PC-3 (cell line): ENCODE measurements around the gene TCTN2. TPM values are rescaled to one million over a fixed set of nuclear protein-coding genes. Genes with fewer than 3 reads are reported as not detected.

Experiments
- ATAC-seq: fragments of 200-7000 bp; cut with Tn5 transposase; 2 replicates; pipeline ENCODE4 v1.9.1; 2020; ENCODE audit warnings: mild to moderate bottlenecking, moderate library complexity
- BruUV-seq: library from RNA; stranded (reverse); fragments of 400-500 nt; replicated peaks from 2 replicates; lab custom pipeline; 2021; lab: Mats Ljungman, UMichigan
- CTCF ChIA-PET: fragments of 300-600 bp; sonication (Branson Sonifier 250); formaldehyde crosslinking; loops from one replicate; lab custom pipeline; 2022; ENCODE audit warnings: antibody characterized with exemption; lab: Charles Lee
- POLR2A ChIA-PET: fragments of 300-600 bp; sonication (Branson Sonifier 250); formaldehyde crosslinking; loops from one replicate; lab custom pipeline; 2022; ENCODE audit warnings: antibody characterized with exemption; ENCODE audit not compliant: unreplicated experiment; lab: Charles Lee
- DNase-seq: peaks from one replicate; pipeline ENCODE4 v3.0.0-alpha.2; 2015
- H2AFZ ChIP-seq: fragments of 300-600 bp; sonication (generic); 2 replicates; pipeline ENCODE4 v1.6.0; 2016; ENCODE audit warnings: antibody characterized with exemption, low read length
- H3F3A ChIP-seq: fragments of 300-600 bp; sonication (generic); one replicate; pipeline ENCODE4 v1.6.0; 2017; ENCODE audit warnings: antibody characterized with exemption, low read length, control low read depth, mild to moderate bottlenecking; ENCODE audit not compliant: unreplicated experiment
- H3K27ac ChIP-seq: fragments of 300-600 bp; sonication (generic); 2 replicates; pipeline ENCODE4 v1.5.1; 2016; ENCODE audit warnings: mild to moderate bottlenecking, low read length
- H3K27me3 ChIP-seq: fragments of 300-600 bp; sonication (generic); 2 replicates; pipeline ENCODE4 v1.6.1; 2016; ENCODE audit warnings: low read length, mixed read lengths
- H3K36me3 ChIP-seq: fragments of 300-600 bp; sonication (generic); 2 replicates; pipeline ENCODE4 v1.6.1; 2016; ENCODE audit warnings: low read depth, mixed run types, low read length, mixed read lengths
- H3K4me1 ChIP-seq: fragments of 300-600 bp; sonication (generic); 2 replicates; pipeline ENCODE4 v1.5.1; 2016; ENCODE audit warnings: low read length; ENCODE audit not compliant: insufficient read depth
- H3K4me2 ChIP-seq: fragments of 300-600 bp; sonication (generic); 2 replicates; pipeline ENCODE4 v1.6.0; 2016; ENCODE audit warnings: low read length
- H3K4me3 ChIP-seq: fragments of 300-600 bp; sonication (generic); 2 replicates; pipeline ENCODE4 v1.5.1; 2016; ENCODE audit warnings: mild to moderate bottlenecking, low read length, mixed read lengths
- H3K79me2 ChIP-seq: fragments of 300-600 bp; sonication (generic); 2 replicates; pipeline ENCODE4 v1.6.1; 2017; ENCODE audit warnings: low read length, mixed read lengths
- H3K9ac ChIP-seq: fragments of 300-600 bp; sonication (generic); 2 replicates; pipeline ENCODE4 v1.6.0; 2016; ENCODE audit warnings: mild to moderate bottlenecking, low read length
- H3K9me2 ChIP-seq: fragments of 300-600 bp; sonication (generic); replicated peaks from 2 replicates; pipeline ENCODE4 v1.6.1; 2016; ENCODE audit warnings: mixed run types, low read length, mixed read lengths
- H3K9me3 ChIP-seq: fragments of 300-600 bp; sonication (generic); 2 replicates; pipeline ENCODE4 v1.6.1; 2016; ENCODE audit warnings: low read length, mixed read lengths
- H4K20me1 ChIP-seq: fragments of 300-600 bp; sonication (generic); 2 replicates; pipeline ENCODE4 v1.6.1; 2016; ENCODE audit warnings: low read length, mixed read lengths
- CTCF ChIP-seq: fragments of 300-600 bp; sonication (generic); conservative IDR thresholded peaks from 2 replicates; pipeline ENCODE4 v1.5.1; 2017; ENCODE audit warnings: antibody characterized with exemption, low read depth, mild to moderate bottlenecking, low read length
- EZH2 ChIP-seq: fragments of 300-600 bp; sonication (generic); IDR thresholded peaks from one replicate; pipeline ENCODE4 v1.6.1; 2017; ENCODE audit warnings: antibody characterized with exemption, mild to moderate bottlenecking, low read length; ENCODE audit not compliant: unreplicated experiment
- EZH2phosphoT487 ChIP-seq: fragments of 300-600 bp; sonication (generic); IDR thresholded peaks from 2 replicates; pipeline ENCODE4 v1.6.1; 2018; ENCODE audit warnings: mild to moderate bottlenecking, antibody characterized with exemption, low read length, borderline replicate concordance
- intact Hi-C: fragments of 100-400 bp; cut with micrococcal nuclease; formaldehyde crosslinking; loops from 2 replicates; pipeline ENCODE4 v1.9.0; 2023
- total RNA-seq: library from RNA; depleted of rRNA; stranded (reverse); fragments of >200 nt; gene quantifications from 2 replicates; pipeline ENCODE4 v1.2.3, GENCODE V29; 2014; rRNA removed

TCTN2 gene
- total RNA-seq, 1 experiment from 2014 or later, result 15.8 TPM

GRCh38 chr12:123754041-123754772 lies 83.3 kb downstream of the TCTN2 start:
- no peaks in the 10 kb centered on the region for H4K20me1 ChIP-seq
- H3K79me2 ChIP-seq, result no peaks in the 10 kb centered on the region
- intact Hi-C loops, result no loop called here
- ChIA-PET CTCF (no interaction called here), POLR2A (no interaction called here)
- H3K4me1 ChIP-seq, result no peaks in the 10 kb centered on the region
- no peaks in the 10 kb centered on the region for H3F3A ChIP-seq
- H3K27me3 ChIP-seq, result no peaks in the 10 kb centered on the region
- no peak overlapping the region for H2AFZ ChIP-seq
- H3K9me2 ChIP-seq, result no peaks in the 10 kb centered on the region
- no peak overlapping the region for H3K9ac ChIP-seq
- H3K4me3 ChIP-seq, result no peak overlapping the region
- no peak overlapping the region for H3K4me2 ChIP-seq
- BruUV-seq, result no TSS peak
- no peak for TF ChIP-seq EZH2
- TF ChIP-seq CTCF, result no peak
- no peak for TF ChIP-seq EZH2phosphoT487
- ATAC-seq (peak; percentile 22; the same call in 1 of the 2 replicates), DNase-seq (no peak)
- H3K36me3 ChIP-seq, result peaks cover 26% of the 10 kb centered on the region; the same call in 1 of the 2 replicates
- no peaks in the 10 kb centered on the region for H3K9me3 ChIP-seq
- H3K27ac ChIP-seq, result no peak overlapping the region

GRCh38 chr12:123757561-123757960 lies 86.6 kb downstream of the TCTN2 start:
- no peaks in the 10 kb centered on the region for H4K20me1 ChIP-seq
- H3K4me2 ChIP-seq, result no peak overlapping the region
- no peaks in the 10 kb centered on the region for H3F3A ChIP-seq
- H3K4me1 ChIP-seq, result no peaks in the 10 kb centered on the region
- peaks cover 13% of the 10 kb centered on the region; the same call in 1 of the 2 replicates for H3K36me3 ChIP-seq
- intact Hi-C loops, result no loop called here
- ATAC-seq (no peak), DNase-seq (no peak)
- H2AFZ ChIP-seq, result no peak overlapping the region
- no peak overlapping the region for H3K27ac ChIP-seq
- ChIA-PET POLR2A (interaction anchor here (0.7 kb wide), 1 partner anchor 230 kb away, joined by 3 read pairs; no protein-coding TSS in a partner anchor), CTCF (no interaction called here)
- no peaks in the 10 kb centered on the region for H3K79me2 ChIP-seq
- H3K9ac ChIP-seq, result no peak overlapping the region
- H3K9me3 ChIP-seq, result no peaks in the 10 kb centered on the region
- TF ChIP-seq EZH2phosphoT487, result no peak
- no peak for TF ChIP-seq EZH2
- H3K4me3 ChIP-seq, result no peak overlapping the region
- no peaks in the 10 kb centered on the region for H3K9me2 ChIP-seq
- BruUV-seq, result no TSS peak
- H3K27me3 ChIP-seq, result no peaks in the 10 kb centered on the region

Other genes starting within 250 kb of the TCTN2 start
- gene RILPL2, start 234.4 kb upstream of the TCTN2 start, total RNA-seq, result 2.2 and 3.2 TPM in 2 replicates
- gene SNRNP35, start 213.0 kb upstream of the TCTN2 start, total RNA-seq, result 15.9 and 22.9 TPM in 2 replicates
- gene RILPL1, start 137.4 kb upstream of the TCTN2 start, total RNA-seq, result 14.7 and 18.8 TPM in 2 replicates
- 299 and 338 TPM in 2 replicates for gene TMED2, start 86.6 kb upstream of the TCTN2 start, total RNA-seq
- gene DDX55, start 69.0 kb upstream of the TCTN2 start, total RNA-seq, result 41.1 and 50.0 TPM in 2 replicates
- 70.8 and 83.4 TPM in 2 replicates for gene EIF2B1, start 37.4 kb upstream of the TCTN2 start, total RNA-seq
- gene GTF2H3, start 37.3 kb upstream of the TCTN2 start, total RNA-seq, result 24.2 and 37.6 TPM in 2 replicates
- gene ATP6V0A2, start 41.2 kb downstream of the TCTN2 start, total RNA-seq, result 27.8 and 34.2 TPM in 2 replicates
- 0.15 and 0.17 TPM in 2 replicates for gene DNAH10, start 91.2 kb downstream of the TCTN2 start, total RNA-seq